PC-9 (cell line): ENCODE results near the gene GPR108.

Source experiments
- CTCF ChIP-seq: fragments of 200-600 bp; sonication (generic); conservative IDR thresholded peaks from 2 replicates; pipeline ENCODE4 v1.6.1; 2017; ENCODE audit warnings: mixed run types, antibody characterized with exemption, mild to moderate bottlenecking, moderate library complexity
- EZH2 ChIP-seq: fragments of 200-600 bp; sonication (generic); IDR thresholded peaks from 2 replicates; pipeline ENCODE4 v1.8.0; 2017; ENCODE audit warnings: antibody characterized with exemption, low read depth

- no peak for TF ChIP-seq CTCF
- TF ChIP-seq EZH2 = no peak
These were observed 37.4 kb downstream of the GPR108 start for GRCh38 chr19:6699935-6700334.
